Raji (cell line): ENCODE measurements around the gene SELENOS.

Experiments used
- POLR2A ChIP-seq: IDR thresholded peaks from 2 replicates; pipeline ENCODE4 v1.6.1; 2011; ENCODE audit warnings: low read depth, low read length, control low read depth; ENCODE audit not compliant: insufficient read depth

Gene SELENOS

DNA sequence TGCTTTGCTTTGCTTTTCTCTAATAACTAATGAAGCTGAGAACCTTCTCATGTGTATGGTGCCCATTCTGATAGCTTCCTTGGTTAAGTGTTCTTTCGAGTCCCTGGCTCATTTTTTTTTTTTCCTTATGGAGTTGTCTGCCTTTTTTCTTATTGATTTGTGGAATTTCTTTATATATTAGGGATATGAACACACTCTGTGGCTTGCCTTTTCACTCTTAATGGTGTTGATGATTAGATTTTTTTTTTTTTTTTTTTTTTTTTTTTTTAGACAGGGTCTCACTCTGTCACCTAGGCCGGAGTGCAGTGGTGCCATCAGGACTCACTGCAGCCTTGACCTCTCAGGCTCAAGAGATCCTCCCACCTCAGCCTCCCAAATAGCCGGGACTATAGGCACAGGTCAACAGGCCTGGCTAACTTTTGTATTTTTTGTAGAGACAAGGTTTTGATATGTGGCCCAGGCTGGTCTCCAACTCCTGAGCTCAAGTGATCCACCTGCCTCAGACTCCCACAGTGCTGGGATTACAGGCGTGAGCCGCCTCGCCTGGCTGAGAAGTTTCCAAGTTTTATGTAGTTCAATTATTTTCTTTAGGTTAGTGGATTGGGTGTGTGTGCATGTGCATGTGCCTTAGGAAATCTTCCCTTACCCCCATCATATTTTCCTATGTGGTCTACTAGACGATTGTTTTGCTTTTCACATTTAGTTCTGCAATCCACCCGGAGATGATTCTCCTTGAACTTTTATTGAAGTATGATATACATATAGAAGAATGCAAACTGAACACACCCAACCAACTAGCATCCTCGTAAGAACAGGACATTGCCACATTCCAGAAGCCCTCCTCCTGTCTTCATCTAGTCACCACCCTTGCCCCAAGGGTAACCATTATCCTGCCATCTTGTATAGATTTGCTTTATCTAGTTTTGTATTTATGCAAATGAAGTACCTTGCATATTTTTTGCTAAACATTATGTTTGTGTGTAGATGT, 19.4 kb upstream of the SELENOS start:
- TF ChIP-seq POLR2A = no peak

DNA sequence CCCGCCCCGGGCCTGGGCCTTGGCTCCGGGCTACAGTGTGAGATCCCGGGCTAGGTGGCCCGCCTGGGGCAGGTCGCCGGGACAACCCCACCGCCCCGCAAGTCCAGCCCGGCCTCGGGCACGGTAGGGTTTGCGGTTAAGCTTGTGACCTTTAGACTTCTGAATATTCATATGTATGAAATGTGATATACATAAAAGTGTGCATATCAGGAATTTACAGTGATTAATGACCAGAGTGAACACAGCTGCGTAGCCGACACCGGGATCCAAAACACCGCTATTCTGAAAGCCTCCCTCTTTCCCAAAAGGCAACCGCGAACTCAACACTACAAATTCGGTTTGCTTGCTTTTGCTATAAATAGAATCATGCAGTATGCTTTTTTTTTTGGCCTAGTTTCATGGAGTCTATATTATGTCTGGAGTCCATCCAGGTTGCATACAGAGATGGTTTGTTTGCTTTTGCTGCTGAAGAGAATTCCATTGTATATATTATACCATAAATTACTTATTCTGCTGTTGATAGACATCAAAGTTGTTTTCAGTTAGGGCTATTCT, 18.4 kb upstream of the SELENOS start:
- no peak for TF ChIP-seq POLR2A

DNA sequence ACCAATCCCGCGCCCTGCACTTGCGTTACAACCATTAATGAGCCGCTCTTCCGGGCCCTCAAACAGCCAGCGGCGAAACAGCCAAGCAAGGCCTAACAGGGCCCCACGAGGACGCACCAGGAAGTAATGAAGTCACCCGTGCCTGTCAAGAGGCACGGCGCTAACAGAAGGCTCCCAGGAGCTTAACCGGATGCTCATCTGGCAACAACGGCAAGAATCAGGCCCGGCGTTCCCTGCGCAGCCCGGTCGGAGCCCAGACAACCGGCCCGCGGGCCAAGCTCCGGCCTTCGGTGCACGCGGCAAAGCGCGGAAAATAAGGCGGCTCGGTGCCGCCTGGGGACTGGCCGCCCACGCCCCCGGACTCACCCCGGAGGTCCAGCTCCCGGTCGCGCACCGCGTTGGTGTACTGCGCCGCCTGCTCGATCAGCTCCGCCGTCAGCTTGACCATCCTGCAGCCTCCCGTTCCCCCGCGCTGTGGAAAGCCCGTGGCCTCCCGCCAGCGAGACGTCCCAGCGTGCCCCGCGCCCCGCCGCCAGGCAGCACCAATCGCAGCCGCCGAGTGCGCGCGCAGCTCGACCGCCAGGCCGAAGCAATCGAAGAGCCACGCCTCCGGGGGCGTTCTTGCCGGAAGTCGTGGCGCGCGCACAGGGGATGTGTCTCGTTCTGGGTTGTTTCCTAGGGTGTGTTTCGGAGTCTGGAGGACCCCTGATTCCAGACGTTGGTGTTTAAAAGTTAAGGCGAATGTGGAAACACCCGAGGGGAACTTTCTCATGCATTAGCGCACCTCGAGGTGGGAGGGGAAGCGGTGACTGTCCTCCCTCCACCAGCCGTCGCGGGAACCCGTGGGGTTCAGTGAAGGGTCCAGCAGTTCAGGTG, 17.7 kb upstream of the SELENOS start, which contains the start of gene SNRPA1:
SNRPA1 (minus strand) TSS at position 518 of the 876 bp plus-strand sequence; CDS start at position 448, 70 bp downstream.
- TF ChIP-seq POLR2A = peak; percentile 87

DNA sequence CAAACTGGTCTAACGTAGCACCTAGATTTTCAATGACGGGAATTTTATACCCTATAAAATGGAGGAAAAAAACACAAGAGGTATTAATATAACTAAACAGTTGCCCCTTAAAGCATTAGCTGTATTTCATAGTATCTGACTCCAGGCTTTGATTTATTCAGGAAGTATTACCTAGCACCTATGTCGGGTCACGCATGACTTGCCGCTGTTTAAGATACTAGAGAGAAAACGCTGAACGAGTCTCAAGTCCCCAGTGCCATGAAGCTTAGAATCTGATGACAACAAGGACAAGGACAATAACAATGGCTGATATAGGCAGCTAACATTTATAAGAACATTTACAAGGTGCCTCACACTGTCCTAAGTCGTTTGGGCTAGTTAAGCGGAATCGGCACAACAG, 15.8 kb upstream of the SELENOS start:
- no peak for TF ChIP-seq POLR2A

DNA sequence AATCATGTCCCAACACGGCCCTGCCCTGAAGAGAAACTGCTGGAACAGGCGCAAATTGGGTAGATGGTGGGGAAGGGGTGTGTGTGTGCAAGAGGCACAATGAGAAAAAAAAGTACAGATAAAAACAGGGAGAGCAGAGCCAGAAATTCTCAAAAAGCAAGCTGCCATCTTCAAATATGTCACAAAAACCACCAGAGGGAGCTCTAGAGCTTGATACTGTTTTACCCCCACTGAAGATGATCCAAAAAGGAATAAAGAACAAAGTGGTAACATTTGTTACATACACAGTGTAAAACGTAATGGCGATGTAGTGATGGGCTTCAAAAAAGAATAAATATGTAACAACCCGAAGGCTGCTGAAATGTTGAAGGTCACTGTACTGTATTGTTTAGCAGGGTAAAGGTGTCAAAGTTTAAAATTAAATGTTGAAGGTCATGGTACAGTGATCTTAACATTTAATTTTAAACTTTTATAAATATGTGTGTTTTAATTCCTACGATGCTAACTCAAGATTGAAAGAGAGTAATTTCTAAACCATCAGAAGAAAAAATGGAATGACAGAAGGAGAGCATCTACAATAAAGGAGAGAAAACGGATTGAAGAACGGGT, 11.7 kb upstream of the SELENOS start:
- TF ChIP-seq POLR2A = no peak

DNA sequence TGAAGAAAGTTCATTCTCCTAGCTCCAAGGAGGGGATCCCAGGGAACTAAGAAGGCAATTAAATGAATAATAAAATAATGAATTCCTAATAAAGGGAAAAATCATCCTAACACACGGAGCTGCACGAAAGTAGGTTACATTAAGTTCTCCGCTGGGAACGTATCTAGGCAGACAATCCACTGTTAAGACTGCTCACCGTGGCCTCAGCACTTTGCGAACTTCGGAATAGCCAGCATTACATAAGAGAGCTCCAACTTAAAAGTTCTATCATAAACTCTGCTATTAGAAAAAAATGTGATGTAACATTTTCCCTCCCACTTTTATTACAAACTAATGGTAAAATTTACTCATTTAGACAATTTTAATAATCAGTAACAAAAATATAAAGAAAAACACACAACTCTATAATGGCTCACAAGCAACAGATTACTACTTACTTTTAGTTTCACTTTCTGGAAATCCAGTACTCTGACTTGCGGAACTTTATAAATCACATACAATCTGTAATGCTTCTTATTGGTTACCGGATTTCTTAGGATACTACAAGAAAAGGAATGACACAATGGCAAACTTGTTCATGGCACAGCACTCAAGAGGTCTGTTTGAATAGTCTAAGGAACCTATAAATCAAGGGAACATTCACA, 9.3 kb upstream of the SELENOS start:
- TF ChIP-seq POLR2A = no peak

DNA sequence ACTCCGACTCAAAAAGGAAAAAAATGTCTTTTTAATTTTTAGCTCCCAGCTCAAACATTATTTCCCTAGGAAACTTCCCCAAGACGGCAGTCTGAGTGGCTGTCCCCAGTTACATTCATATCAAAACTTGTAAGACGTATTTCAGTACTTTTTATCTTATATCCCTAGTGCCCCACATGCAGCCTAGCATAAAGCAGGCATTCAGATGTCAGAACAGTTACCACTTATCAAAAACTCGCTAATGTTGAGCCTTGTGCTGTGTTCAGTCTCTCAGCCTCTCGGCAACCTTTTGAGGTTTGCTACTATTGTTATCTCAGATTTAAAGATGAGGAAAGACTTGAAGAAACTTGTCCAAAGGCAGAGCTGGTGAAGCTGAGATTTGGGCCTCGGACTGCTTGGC, 6.6 kb upstream of the SELENOS start:
- no peak for TF ChIP-seq POLR2A

DNA sequence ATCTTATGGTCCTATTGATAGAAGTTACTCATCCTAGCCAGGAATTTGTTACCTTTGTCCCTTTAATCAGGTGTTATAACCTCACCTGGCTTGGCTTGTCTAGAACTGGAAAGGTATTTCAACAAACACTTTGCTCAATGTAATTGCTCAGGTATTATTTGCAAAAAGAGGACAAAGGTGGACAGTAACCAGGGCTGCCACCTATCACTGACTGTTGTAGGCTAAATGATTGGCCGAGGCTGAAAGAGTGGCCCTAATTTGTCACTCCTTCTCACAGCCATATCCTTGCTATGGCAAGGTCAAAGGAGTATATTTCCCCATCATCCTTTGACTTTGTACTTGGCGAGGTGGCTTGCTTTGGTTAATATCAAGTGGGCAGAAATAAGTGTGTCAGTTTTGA, 2.7 kb upstream of the SELENOS start:
- TF ChIP-seq POLR2A = no peak

DNA sequence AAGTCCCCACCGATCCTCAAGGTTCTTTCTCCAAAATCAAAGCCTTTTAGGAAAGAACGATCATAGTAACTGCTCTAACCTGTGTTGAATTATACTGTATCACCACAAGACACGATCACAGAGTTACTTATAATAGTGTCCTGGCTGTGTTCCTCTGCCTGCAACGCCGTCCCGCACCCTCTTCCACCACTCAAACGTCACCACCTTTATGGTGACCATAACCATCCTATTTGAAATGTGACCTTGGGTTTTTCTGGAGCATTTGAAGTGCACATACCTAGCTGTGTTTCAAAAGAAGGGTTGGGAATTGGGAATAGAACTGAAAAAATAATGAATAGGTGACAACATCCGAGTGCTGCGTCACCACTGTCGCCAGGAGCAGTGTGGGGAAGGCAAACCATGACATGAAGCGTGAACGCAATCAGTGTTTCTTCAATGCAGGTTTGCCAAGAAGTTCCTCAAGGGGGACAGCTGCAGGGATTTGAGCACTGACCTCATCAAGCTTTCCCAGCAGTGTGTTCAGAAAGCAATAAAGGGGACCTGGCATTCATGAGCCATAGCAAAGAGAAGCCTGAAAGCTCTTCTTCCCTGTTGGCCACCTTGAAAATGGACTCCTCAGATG, 769 bp upstream of the SELENOS start:
- no peak for TF ChIP-seq POLR2A

DNA sequence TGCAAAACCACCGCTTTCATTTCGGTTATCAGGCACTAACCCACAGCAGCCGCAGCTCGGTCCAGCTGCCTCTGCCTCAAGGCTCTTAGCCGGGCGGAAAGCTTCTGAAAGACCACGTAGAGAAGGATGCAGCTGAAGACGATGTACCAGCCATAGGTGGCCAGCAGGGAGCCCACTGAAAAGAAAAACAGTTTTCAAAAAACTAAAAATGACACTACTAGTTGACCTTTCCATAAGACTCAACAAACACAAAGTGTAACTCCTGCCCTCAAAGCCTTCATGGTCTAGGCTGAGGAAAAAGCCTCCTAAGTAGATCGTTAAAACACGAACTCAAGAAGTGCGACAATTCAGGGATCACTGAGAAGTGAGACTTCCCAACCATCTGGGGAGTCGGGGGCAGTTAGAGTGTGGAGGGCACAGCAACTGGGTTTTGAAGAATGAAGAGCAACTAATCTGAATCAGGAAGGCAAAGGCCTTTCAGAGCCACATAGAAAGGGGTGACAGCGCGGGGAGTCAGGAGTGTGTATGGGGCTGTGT, 716 bp downstream of the SELENOS start:
- TF ChIP-seq POLR2A = no peak

DNA sequence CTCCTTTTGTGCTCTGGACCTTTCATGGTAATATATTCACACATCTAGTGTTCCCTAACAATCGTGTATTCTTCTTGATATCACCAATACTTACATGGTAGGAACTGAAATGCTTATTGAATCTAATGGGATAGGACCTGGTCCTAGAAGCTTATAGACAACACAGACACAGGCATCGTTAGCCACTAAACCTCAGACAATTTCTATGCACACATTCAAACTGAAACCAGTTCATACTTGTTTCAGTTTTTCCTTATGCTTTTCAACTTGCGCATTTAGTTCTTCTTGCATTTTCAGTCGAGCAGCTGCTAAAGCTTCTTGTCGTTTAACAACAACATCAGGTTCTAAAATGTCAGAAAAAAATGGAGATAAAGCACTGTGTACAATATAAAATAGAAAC, 2.3 kb downstream of the SELENOS start:
- TF ChIP-seq POLR2A = no peak

DNA sequence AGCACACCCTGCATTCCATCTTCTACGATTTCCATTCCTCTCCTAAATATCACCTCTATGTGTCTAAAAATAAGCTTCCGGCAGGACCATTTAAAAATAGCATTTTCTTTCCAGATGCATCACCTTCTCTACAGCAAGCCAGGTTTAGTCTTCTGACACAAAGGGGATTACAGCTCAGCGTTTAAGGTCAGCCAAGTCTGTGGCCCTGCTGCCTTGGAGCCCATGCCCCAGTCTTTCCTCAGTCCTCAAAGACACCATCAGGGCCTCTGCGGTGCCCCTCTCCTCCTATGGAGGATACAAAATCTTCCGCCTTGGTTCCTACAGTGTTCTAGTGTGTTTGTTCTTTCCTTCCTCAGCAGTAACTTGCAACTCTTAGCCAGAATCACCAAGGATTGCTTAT, 3.8 kb downstream of the SELENOS start:
- no peak for TF ChIP-seq POLR2A

DNA sequence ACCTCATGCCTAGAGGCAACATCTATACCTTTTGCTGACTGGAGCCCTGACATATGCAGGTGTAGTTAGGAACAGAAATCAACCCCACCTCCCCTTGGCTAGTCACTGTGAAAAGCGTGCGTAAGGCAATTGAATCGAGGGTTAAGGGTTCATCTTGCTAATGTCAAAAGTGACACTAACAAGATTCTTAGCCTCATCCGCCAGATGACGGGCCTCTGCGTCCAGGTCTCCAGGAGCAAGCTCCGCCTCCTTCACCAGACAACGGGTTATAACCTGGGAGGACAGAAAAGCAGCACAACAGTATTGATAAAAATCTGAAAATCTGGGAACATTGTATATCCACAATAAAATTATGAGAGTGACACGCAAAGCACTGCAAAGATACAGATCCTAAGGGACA, 4.7 kb downstream of the SELENOS start:
- no peak for TF ChIP-seq POLR2A
